T follicular helper cell (primary cell): ENCODE measurements around the gene KBTBD8.

Source experiments
- DNase-seq: peaks from one replicate; pipeline ENCODE4 v3.0.0-alpha.2; 2020; ENCODE audit warnings: low read depth

The KBTBD8 gene

DNA sequence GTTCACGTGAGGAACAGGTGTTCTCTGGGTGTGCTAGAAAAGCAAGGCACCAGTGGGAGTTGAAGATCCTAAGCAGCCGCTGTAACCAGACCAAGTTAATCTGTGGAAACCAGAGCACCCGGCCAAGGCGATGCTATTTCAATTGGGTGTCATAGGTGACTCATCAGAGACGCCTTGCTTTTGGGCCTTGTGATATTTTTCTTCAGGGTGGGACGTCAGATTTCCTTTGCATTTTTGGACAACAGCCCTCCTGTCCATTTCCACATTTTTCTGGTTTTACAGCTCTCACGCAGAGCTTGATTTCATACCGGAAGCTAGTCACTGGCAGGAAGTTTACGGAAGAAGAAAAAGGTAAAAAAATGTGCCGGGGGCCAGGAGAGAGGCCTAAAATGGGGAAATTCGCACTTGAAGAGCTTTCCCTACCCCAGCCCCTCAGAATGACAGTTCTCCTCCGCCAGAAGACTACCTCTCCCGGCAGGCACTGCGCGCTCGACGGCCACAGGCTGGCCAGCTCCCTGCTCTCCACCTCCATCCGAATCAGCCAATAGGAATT lies 471 bp upstream of the KBTBD8 start:
- DNase-seq: no peak

GRCh38 chr3:66998904-66999235 lies 763 bp downstream of the KBTBD8 start:
- no peak for DNase-seq

DNA sequence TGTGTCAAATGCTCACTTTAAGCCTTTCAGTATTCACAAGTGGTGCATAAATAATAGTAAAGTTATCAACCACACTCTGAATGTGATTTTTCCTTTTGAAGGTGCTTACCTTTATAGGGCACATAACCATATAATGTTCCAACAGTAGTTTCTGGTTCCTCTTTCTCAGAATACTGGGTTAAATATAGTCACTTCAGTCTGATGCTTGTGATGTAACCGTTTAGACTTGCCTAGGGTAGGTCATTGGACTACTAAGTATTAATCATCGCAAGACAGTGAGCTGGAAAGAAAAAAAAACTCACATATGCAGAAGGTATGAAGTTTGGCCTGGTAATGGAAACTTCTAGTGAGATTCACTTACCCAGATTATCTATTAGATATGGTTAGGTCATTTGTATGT lies 1.9 kb downstream of the KBTBD8 start:
- no peak for DNase-seq

DNA sequence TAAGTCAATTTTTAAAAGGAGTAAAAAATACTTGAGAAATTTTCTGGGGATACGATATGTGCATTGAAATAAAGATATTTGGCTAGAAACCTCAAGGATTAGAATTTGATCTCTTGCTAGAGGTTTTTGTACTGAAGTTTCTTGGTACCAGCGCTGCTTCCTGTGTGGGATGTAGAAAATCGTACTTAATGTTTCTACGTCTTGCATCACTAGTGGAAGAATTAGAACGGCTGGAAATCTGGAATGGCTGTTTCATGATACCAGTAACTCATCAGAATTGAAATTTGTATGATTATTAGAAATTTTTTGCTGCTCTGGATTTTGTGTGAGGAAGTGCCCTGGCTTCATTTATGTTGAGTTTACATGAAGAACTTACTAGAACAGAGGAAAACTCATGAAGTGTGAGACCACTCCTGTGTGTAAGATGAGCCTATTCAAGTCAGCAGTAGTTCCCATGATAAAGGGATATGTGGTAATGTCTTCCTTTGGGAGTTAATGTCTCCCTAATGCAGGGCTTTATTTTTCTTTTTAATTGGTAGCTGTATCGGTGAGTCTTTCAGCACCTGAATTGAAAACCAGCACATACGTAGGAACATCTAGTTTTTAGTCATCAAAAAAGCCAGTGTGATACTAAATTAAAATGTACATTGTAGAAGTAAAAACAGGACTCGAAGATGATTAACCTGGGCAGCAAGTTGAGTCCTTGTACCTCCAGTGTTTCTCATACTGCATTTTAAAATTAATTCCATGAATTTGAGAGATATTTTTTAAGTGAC lies 3.2 kb downstream of the KBTBD8 start:
- no peak for DNase-seq

- DNase-seq: no peak
Measured at GRCh38 chr3:67005974-67006373, 7.9 kb downstream of the KBTBD8 start.

GRCh38 chr3:67006460-67006859 lies 8.4 kb downstream of the KBTBD8 start:
- no peak for DNase-seq

DNA sequence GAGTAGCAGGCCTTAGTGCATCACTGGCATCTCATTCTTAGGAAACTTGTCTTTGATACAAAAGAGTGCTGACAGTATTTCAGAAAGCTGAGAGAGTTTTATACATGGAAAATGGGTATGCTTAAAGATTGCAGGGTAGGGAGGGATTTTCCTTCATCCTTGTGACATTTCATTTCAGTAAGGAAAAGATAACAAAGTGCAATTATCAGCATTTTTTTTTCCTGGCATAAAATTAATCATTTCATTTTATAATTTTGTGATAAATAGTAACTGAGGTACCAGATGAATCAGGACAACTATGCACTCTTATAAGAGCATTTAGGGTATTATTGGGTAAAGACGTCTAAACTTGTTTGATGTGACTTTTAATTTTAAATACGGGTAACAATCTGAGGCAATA lies 10.3 kb downstream of the KBTBD8 start:
- DNase-seq: no peak

DNA sequence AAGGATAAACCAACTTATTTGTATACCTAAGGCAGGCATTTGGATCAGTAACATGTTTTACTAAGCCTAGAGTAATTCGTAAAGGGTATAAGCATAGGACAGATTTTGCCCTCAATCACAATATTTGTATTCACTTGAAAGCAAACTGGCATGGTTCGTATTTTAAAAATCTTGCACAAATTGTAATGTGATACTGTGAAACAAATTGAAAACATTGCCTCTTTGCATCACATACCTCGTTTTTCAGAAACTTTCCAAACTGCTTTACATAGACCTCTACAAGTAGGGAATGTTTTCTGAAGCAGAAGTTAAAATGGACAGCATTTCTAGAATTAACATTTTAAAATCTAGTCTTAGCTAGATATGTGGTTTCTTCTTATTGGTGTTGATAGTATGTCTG lies 11.6 kb downstream of the KBTBD8 start:
- no peak for DNase-seq

DNA sequence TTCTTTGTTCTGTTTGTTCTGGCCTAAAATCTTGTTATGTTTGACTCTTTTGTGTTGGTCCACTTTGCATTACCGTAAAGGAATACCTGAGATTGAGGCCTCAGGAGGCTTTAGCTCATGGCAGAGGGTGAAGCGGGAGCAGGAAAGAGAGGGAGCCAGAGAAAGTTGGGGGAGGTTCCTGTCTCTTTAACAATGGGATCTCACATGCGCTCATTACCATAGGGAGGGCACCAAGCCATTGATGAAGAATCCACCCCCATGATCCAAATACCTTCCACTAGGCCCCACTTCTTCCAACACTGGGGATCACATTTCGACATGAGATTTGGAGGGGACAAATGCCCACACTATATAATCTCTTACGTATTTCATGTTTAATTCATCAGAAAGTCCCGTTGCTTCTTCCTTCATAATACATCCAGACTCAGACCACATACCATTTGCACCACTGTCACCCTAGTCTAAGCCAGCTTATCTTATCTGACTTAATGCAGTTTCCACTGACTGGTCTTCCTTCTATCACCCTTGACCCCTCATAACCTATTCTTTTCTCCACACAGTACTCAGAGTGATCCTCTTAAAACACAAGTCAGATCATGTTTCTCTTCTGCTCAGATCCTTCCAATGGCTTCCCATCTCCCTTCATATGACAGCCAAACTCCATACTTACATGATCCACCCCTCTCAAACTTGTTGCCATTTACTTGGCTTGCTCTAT lies 13.5 kb downstream of the KBTBD8 start:
- no peak for DNase-seq

- no peak for DNase-seq
Measured at GRCh38 chr3:67012564-67012963, 14.5 kb downstream of the KBTBD8 start.

GRCh38 chr3:67015702-67016484 lies 17.8 kb downstream of the KBTBD8 start:
- DNase-seq: no peak

DNA sequence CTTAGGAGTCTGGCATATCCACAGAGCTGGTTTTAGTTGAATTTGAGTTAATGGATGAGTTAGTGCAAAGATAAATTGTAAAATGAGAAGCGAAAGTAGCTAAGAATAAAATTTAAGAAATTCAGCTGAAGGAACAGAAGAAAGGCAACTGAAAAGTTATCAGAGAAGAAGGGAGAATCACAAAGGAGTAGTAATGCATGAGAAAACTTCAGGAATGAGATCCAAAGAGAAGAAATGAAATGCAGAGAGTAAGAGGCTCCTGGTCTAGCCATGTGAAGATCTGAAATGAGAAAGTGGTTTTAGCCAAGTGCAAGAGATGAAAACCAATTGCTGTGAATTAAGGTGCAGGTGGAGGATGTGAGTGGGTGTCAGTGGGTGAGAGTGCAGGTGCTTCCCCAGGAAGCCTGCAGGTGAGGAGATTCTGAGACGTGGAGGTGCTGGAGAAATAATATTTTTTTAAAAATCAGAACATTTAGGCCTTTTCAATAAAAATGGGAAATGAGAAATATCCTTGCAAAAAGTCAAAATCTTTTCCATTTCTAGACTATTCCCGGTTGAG lies 18.5 kb downstream of the KBTBD8 start:
- DNase-seq: no peak

DNA sequence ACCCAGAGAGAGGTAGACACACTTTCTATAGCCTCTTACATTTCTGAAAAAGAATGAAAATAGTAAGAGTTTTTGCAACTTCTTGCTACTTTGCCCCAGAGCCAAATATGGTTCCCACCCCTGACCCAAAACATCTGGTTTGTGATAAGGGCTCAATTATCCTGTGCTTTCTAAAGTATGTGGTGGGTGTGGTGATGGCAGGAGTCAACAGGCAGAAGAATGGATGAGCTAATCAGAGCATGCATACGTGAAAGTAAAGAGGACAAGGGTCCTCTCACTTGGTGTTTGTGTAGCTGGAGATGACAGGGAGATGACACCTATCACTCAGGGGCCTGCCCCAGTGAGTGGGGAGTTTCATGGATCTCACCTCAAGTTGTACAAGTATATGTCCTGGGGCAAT lies 19.1 kb downstream of the KBTBD8 start:
- no peak for DNase-seq

- no peak for DNase-seq
Measured at GRCh38 chr3:67018105-67018788, 20.1 kb downstream of the KBTBD8 start.

DNA sequence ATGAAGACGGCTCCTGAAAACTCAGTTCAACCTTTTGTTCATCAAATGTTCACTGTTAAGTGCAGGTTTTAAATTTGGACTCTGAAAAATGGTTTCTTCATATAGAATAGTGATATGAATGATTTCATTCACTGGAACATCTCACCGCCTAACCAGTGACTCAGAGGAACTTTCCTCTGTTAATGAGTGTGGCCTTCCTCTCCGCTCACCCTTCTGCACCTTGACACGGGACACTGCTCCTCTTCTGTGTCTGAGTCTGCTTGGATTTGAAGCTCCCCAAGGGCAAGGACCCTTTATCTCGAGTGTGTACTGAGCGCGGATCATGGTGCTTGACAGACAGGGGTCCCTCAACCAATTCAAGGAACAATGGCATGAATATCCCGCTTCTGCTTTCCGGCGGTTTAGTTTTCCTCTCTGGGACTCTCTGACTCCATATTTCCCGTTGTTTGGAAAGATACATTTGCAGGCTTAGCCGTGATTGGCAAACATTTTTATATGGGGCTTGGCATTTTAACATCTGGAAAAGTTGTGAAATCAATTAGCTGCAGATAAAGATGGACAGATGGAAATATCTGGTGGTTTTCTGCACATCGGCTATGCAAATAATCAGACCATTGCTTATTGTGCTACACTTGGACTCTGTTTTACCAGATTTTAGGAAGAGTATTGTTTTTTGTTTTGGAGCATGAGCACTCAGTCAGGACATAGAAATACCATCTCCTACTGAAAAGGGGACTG lies 20.9 kb downstream of the KBTBD8 start:
- no peak for DNase-seq

GRCh38 chr3:67028001-67028784 lies 30.1 kb downstream of the KBTBD8 start:
- DNase-seq: no peak

DNA sequence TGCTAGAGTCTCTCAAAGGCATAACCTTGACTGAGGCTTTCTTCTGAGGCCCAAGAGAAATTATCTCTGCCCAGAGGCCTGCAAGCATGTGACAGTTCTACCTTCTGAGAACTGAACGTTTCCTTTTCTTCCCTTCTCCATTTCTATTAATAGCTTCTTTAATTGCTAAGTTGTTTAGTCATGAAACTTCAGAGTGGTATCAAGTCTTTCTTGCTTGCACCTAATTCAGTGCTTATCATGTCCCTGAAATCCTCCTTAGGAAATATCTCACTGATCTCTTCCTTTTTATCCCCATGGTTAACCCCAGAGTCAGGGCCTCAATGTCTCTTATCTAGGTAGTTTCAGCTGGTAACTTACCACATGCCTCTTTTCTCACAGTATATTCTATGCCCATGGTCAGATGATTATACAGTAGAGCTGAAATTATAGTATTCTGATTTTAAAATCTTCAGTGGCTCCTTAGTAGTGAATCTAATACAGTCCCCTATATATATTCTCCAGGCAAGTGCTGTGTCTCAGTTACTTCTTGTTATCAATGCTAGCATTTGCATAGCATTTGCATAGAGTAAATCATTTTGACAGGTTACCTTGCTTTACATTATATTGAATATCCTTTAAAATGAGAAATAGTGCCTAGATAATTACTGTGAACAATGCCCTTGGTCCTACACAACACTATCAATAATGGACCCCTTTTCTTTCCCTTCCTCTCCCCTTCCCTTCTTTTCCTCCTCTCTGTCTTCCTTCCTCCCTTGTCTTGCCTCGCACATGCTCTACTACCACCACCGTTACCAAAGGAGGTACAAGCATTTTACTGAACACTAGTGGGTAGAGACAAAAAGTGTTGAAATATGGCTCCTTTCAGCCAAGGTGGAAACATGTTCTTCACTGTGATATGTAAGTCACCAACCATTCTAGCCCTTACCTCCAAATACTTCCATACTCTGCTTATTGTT lies 33.0 kb downstream of the KBTBD8 start:
- DNase-seq: no peak

- no peak for DNase-seq
Measured at GRCh38 chr3:67031986-67032385, 33.9 kb downstream of the KBTBD8 start.

- DNase-seq: no peak
Measured at GRCh38 chr3:67033079-67033478, 35.0 kb downstream of the KBTBD8 start.
